Right cardiac atrium (tissue), 5 donors: ENCODE measurements around the gene C2. TPM values are rescaled to one million over a fixed set of nuclear protein-coding genes. Genes with fewer than 3 reads are reported as not detected.
"Not testable (repeated sequence)": the region's sequence is repeated elsewhere in the genome, so short reads cannot be mapped to it uniquely, and the experiment has no call there.

ENCODE experiments used
- ATAC-seq, 2 donors: fragments of 200-7000 bp; cut with Tn5 transposase; one replicate each; pipeline versions ENCODE4 v1.8.0 to v1.9.1; 2020; ENCODE audit warnings: moderate library complexity in 2 of 2, mild to moderate bottlenecking in 1 of 2
- DNase-seq, 3 donors: peaks; one replicate each; pipeline ENCODE4 v3.0.0-alpha.2; 2020
- H3K27ac ChIP-seq: one replicate; pipeline ENCODE4 v1.5.1; 2013; ENCODE audit warnings: mild to moderate bottlenecking, low read length, control low read depth, moderate library complexity
- H3K27me3 ChIP-seq: one replicate; pipeline ENCODE4 v1.6.1; 2013; ENCODE audit not compliant: control insufficient read depth, insufficient read depth
- H3K4me1 ChIP-seq: one replicate; pipeline ENCODE4 v1.6.1; 2013; ENCODE audit warnings: low read length; ENCODE audit not compliant: control insufficient read depth, insufficient read depth
- H3K4me3 ChIP-seq: one replicate; pipeline ENCODE4 v1.5.1; 2013; ENCODE audit warnings: low read length, control low read depth
- H3K9me3 ChIP-seq: one replicate; pipeline ENCODE4 v1.6.1; 2013; ENCODE audit warnings: low read length; ENCODE audit not compliant: control insufficient read depth
- WGBS: extraction: QIAGEN DNeasy Blood & Tissue Kit; methylation state at CpG from one replicate; pipeline ENCODE4 v1.1.7; 2013; 5-methylcytosine and 5-hydroxymethylcytosine counted together
- intact Hi-C, 4 donors: fragments of 100-400 bp; cut with DNase I; formaldehyde crosslinking; loops; one replicate each; pipeline versions ENCODE4 v1.11.0 to v1.14.0; 2022 to 2023
- polyA plus RNA-seq: library from polyadenylated mRNA; stranded (reverse); fragments of 200-250 nt; gene quantifications from one replicate; pipeline ENCODE4 v1.2.3, GENCODE V29; 2013
- total RNA-seq, 4 donors: library from RNA; stranded (reverse); fragmentation: NEBNext Ultra II Directional; extraction: Animal tissue kit (Norgen Biotek cat#: 25700); gene quantifications; one replicate each; pipeline ENCODE4 v1.2.1, GENCODE V29; 2021
- donor health status: healthy with polysubstance abuse.
- donor health status: DM: no; HTN: yes; CAD: no.
- donor health status: DM: no; HTN: no; CAD: no.
- donor health status: DM: no; HTN: yes; CAD: no; lungs with severe emphysema.
- donor health status: DM: yes; HTN: yes; CAD: no.

Gene C2
- total and polyA plus RNA-seq, 5 donors, result 3.0 to 19.8 (median 11.4) TPM

DNA sequence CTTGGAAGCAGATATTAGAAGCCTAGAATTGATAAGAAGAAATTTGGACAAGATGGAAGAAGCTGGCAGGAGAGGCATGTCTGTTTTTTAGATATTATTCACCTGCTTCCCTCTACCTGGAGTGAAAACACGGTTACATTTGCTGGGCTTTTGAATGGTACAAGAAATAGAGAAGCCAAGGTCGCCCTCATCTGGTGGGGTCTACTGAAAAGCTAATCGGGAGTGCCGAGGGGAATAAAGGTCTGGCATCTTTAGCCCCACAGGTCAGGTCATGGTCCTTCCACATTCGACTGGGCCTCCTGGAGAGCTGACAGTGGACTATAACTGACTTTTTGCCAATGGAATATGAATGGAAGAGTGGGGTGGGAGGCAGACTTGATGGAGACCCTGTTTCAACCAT lies 4.6 kb upstream of the C2 start:
- intact Hi-C loops, result no loop called here
- DNase-seq (no peak), ATAC-seq (no peak)
- no peak overlapping the region for H3K4me3 ChIP-seq
- H3K27ac ChIP-seq, result no peak overlapping the region
- 8% methylated on average over 5 of the region's 5 CpGs for WGBS
- no peaks in the 10 kb centered on the region for H3K9me3 ChIP-seq
- no peaks in the 10 kb centered on the region for H3K4me1 ChIP-seq
- H3K27me3 ChIP-seq, result no peaks in the 10 kb centered on the region

DNA sequence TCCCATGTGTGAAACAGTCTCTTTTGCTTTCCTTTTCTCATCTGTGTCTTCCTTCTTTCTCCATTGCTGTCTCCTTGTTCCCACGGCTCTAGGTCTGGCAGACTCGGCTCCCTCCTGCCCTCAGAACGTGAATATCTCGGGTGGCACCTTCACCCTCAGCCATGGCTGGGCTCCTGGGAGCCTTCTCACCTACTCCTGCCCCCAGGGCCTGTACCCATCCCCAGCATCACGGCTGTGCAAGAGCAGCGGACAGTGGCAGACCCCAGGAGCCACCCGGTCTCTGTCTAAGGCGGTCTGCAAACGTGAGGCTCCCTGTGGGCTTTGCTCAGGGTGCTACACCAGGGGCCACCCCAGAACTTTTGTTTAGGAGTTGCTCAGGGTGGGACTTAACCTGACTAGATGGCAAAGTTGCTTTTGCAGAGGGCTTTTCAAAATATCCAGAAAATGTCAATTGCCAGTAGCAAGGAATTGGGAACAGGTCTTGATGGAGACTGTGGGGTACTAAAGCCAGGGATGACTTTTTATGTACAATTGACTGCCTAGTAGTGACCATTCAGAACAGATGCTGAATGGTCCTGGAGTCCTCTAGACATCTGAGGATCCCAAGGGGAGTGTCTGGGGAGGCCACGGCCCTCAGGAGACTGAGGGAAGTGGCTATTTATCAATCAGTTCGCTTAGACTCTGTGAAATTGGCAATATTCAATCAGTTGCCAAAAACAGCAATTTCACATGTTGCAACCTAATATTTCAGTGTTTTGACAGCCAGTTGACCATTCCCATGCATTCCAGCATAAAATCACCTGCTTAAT lies 550 bp downstream of the C2 start:
- Histone ChIP-seq H3K27ac (no peak overlapping the region), H3K9me3 (no peaks in the 10 kb centered on the region), H3K27me3 (no peaks in the 10 kb centered on the region), H3K4me3 (no peak overlapping the region), H3K4me1 (no peaks in the 10 kb centered on the region)
- 74% methylated on average over 11 of the region's 11 CpGs for WGBS
- intact Hi-C loops, result no loop called here
- DNase-seq (peak in 1 of 3 donors; percentile 38), ATAC-seq (peak; percentile 29 to 36)

DNA sequence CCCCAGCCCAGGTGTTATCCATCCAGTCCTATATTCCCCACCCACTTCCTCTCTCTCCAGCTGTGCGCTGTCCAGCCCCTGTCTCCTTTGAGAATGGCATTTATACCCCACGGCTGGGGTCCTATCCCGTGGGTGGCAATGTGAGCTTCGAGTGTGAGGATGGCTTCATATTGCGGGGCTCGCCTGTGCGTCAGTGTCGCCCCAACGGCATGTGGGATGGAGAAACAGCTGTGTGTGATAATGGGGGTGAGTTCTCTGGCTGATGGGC lies 1.1 kb downstream of the C2 start:
- ATAC-seq (no peak), DNase-seq (no peak)
- 78% methylated on average over 9 of the region's 9 CpGs for WGBS
- Histone ChIP-seq H3K27ac (no peak overlapping the region), H3K9me3 (no peaks in the 10 kb centered on the region), H3K4me1 (no peaks in the 10 kb centered on the region), H3K4me3 (no peak overlapping the region), H3K27me3 (no peaks in the 10 kb centered on the region)
- intact Hi-C loops, result no loop called here

DNA sequence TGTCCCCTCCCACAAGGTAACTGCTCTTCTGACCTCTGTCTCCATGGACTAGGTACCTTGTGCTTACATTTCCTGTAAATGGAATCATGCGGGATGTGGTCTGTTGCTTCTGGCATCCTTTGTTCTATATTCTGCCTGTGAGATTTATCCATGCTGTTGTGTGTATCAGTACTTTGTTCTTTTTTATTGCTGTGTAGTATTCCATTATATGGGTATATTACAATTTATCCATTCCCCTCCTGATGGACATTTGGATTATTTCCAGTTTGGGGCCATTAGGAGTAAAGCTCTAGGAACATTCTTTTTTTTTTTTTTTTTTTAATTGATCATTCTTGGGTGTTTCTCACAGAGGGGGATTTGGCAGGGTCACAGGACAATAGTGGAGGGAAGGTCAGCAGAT lies 3.4 kb downstream of the C2 start:
- H3K27ac ChIP-seq, result no peak overlapping the region
- 88% methylated on average over 1 of the region's 1 CpG for WGBS
- DNase-seq (no peak), ATAC-seq (no peak)
- H3K9me3 ChIP-seq, result no peaks in the 10 kb centered on the region
- H3K4me3 ChIP-seq, result no peak overlapping the region
- intact Hi-C loops, result no loop called here
- no peaks in the 10 kb centered on the region for H3K4me1 ChIP-seq
- no peaks in the 10 kb centered on the region for H3K27me3 ChIP-seq

DNA sequence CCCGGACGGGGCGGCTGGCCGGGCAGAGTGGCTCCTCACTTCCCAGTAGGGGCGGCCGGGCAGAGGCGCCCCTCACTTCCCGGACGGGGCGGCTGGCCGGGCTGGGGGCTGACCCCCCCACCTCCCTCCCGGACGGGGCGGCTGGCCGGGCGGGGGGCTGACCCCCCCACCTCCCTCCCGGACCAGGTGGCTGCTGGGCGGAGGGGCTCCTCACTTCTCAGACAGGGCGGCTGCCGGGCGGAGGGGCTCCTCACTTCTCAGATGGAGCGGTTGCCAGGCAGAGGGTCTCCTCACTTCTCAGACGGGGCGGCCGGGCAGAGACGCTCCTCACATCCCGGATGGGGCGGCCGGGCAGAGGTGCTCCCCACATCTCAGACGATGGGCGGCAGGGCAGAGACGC lies 4.6 kb downstream of the C2 start:
- ATAC-seq, H3K27ac ChIP-seq, DNase-seq, intact Hi-C loops, H3K4me1 ChIP-seq, H3K27me3 ChIP-seq, H3K4me3 ChIP-seq, H3K9me3 ChIP-seq: not testable (repeated sequence)
- 94% methylated on average over 32 of the region's 32 CpGs for WGBS

DNA sequence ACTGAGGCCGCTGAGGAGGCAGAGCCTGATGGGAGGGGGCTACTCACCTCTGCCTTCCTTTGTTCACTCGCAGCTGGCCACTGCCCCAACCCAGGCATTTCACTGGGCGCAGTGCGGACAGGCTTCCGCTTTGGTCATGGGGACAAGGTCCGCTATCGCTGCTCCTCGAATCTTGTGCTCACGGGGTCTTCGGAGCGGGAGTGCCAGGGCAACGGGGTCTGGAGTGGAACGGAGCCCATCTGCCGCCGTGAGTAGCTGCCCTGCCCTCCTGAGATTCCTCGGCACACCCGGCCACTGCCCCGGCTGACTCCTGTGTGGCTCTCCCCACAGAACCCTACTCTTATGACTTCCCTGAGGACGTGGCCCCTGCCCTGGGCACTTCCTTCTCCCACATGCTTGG lies 6.0 kb downstream of the C2 start:
- Histone ChIP-seq H3K27me3 (no peaks in the 10 kb centered on the region), H3K4me3 (no peak overlapping the region), H3K9me3 (no peaks in the 10 kb centered on the region), H3K27ac (no peak overlapping the region), H3K4me1 (no peaks in the 10 kb centered on the region)
- intact Hi-C loops, result no loop called here
- DNase-seq, result no peak
- 82% methylated on average over 19 of the region's 19 CpGs for WGBS
- peak in 1 of 2 donors; percentile 31 for ATAC-seq

DNA sequence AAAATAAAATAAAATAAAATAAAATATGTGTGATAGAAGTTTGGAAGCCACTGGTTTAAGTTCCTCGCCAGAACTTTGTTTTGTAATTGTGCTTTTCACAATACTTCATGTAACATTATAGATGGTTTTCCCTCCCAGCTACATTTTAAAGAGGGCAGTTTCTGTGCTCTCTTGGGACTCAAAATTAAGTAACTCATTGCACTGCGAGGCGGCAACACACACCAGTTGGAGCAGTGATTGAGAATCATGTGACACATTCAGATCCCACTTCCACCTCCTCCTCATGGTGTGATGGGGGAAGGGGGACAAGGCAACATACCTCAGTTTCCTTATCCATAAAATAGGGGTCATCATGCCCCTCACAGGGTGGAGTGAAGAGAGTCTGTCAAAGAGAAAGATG lies 7.5 kb downstream of the C2 start:
- Histone ChIP-seq H3K4me3 (no peak overlapping the region), H3K9me3 (no peaks in the 10 kb centered on the region), H3K27ac (no peak overlapping the region), H3K4me1 (no peaks in the 10 kb centered on the region), H3K27me3 (no peaks in the 10 kb centered on the region)
- intact Hi-C loops, result no loop called here
- WGBS, result 53% methylated on average over 3 of the region's 3 CpGs
- DNase-seq (no peak), ATAC-seq (no peak)

DNA sequence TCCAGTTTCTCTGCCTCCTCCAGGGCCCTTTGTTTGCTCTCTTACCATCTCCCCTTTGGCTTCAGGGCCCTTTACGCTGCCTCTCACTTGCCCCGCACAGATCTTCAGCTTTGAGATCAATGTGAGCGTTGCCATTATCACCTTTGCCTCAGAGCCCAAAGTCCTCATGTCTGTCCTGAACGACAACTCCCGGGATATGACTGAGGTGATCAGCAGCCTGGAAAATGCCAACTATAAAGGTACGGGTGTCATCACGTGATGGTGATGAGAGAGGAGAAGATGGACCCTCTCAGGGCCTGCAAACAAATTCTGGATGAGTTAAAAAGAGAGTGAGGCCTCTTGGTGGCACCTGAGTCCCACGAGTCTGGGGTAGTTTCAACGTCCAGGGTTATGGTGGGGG lies 8.3 kb downstream of the C2 start:
- intact Hi-C loops, result no loop called here
- ATAC-seq (no peak), DNase-seq (no peak)
- H3K27ac ChIP-seq, result no peak overlapping the region
- H3K4me1 ChIP-seq, result no peaks in the 10 kb centered on the region
- WGBS, result 72% methylated on average over 9 of the region's 9 CpGs
- no peaks in the 10 kb centered on the region for H3K27me3 ChIP-seq
- H3K4me3 ChIP-seq, result no peak overlapping the region
- H3K9me3 ChIP-seq, result no peaks in the 10 kb centered on the region

DNA sequence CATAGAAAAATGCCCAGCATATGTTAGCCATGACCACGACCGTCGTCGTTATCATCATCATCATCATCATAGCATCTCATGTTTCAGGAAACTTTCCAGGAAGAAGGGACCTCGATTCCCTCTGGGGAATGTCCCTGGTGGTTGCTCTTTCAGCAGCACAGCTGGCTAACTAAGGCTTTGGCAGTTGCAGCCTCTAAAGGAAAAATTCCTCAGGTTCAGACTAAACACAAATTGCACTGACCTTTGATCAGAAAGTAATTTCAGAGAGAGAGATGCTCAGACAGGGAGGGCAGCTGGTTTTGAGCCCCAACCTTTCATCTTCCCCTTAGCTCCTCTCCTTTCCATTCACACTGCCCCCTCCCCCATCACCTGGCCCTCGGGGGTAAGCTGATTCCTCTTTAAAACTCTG lies 12.7 kb downstream of the C2 start:
- WGBS, result 14% methylated on average over 6 of the region's 6 CpGs
- no peak for DNase-seq
- no peak overlapping the region for H3K4me3 ChIP-seq
- H3K4me1 ChIP-seq, result no peaks in the 10 kb centered on the region
- H3K27ac ChIP-seq, result no peak overlapping the region
- no peaks in the 10 kb centered on the region for H3K27me3 ChIP-seq
- no peaks in the 10 kb centered on the region for H3K9me3 ChIP-seq
- no peak for ATAC-seq
- intact Hi-C loops, result no loop called here

DNA sequence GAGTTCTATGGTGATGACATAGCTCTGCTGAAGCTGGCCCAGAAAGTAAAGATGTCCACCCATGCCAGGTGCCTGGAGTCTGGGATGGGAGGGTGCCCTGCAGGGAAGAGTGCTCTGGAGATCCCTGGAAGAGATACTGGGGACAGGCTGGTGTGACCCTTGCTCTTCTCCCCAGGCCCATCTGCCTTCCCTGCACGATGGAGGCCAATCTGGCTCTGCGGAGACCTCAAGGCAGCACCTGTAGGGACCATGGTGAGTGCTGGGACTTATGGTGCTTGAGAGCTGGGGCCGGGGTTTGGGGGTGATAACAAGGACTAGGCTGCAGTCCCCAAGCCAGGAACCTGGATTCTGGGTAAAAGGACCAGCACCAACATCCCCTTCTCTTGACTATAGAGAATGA lies 16.2 kb downstream of the C2 start:
- Histone ChIP-seq H3K4me1 (no peaks in the 10 kb centered on the region), H3K27ac (no peak overlapping the region), H3K9me3 (no peaks in the 10 kb centered on the region), H3K27me3 (no peaks in the 10 kb centered on the region), H3K4me3 (no peak overlapping the region)
- ATAC-seq (no peak), DNase-seq (no peak)
- intact Hi-C loops, result no loop called here
- 84% methylated on average over 3 of the region's 3 CpGs for WGBS

DNA sequence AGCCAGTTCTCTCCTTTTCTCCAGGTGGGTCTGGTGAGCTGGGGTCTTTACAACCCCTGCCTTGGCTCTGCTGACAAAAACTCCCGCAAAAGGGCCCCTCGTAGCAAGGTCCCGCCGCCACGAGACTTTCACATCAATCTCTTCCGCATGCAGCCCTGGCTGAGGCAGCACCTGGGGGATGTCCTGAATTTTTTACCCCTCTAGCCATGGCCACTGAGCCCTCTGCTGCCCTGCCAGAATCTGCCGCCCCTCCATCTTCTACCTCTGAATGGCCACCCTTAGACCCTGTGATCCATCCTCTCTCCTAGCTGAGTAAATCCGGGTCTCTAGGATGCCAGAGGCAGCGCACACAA lies 17.6 kb downstream of the C2 start:
- no peaks in the 10 kb centered on the region for H3K4me1 ChIP-seq
- no peak for DNase-seq
- H3K27me3 ChIP-seq, result no peaks in the 10 kb centered on the region
- 78% methylated on average over 9 of the region's 9 CpGs for WGBS
- ATAC-seq, result no peak
- H3K27ac ChIP-seq, result peak overlapping the region; percentile 21
- no peaks in the 10 kb centered on the region for H3K9me3 ChIP-seq
- intact Hi-C loops, result no loop called here
- H3K4me3 ChIP-seq, result no peak overlapping the region
